Measurements from ENCODE around the gene ZNF439.
"Not testable (repeated sequence)": the region's sequence is repeated elsewhere in the genome, so short reads cannot be mapped to it uniquely, and the experiment has no call there.

Gene ZNF439

GRCh38 chr19:11848594-11849469 lies at the start of gene ZNF439:
TSS of gene ZNF439 (plus strand) at chr19:11848726. CDS start at chr19:11848868, 142 bp downstream.
- DNase-seq = peak; percentile 88

- no peak for DNase-seq
These were observed 42.0 kb upstream of the ZNF439 start for GRCh38 chr19:11806354-11807098.

GRCh38 chr19:11807099-11807380 lies 41.5 kb upstream of the ZNF439 start:
- DNase-seq = no peak

GRCh38 chr19:11813703-11814028 lies 34.9 kb upstream of the ZNF439 start:
- no peak for DNase-seq

- DNase-seq = peak; percentile 90
These were observed 34.4 kb upstream of the ZNF439 start, which contains the start of gene ZNF440 for GRCh38 chr19:11814029-11814699. TSS of gene ZNF440 (plus strand) at chr19:11814273. CDS start at chr19:11814448, 175 bp downstream.

GRCh38 chr19:11814700-11815035 lies 33.9 kb upstream of the ZNF439 start:
- DNase-seq = no peak

- DNase-seq = no peak
These were observed 26.9 kb upstream of the ZNF439 start for GRCh38 chr19:11821474-11822109.

- DNase-seq = not testable (repeated sequence)
These were observed 19.3 kb upstream of the ZNF439 start for GRCh38 chr19:11828957-11829876.

- no peak for DNase-seq
These were observed 16.1 kb upstream of the ZNF439 start for GRCh38 chr19:11832253-11832912.

GRCh38 chr19:11833541-11833940 lies 15.0 kb upstream of the ZNF439 start:
- DNase-seq = no peak

GRCh38 chr19:11835626-11836066 lies 12.9 kb upstream of the ZNF439 start:
- not testable (repeated sequence) for DNase-seq

- no peak for DNase-seq
These were observed 4.8 kb upstream of the ZNF439 start for GRCh38 chr19:11843722-11844121.

GRCh38 chr19:11847615-11848014 lies 911 bp upstream of the ZNF439 start:
- DNase-seq = not testable (repeated sequence)

- DNase-seq = no peak
These were observed 329 bp upstream of the ZNF439 start for GRCh38 chr19:11848200-11848593.

GRCh38 chr19:11850289-11850688 lies 1.8 kb downstream of the ZNF439 start:
- not testable (repeated sequence) for DNase-seq

- DNase-seq = no peak
These were observed 4.8 kb downstream of the ZNF439 start for GRCh38 chr19:11853358-11853757.

- DNase-seq = no peak
These were observed 8.2 kb downstream of the ZNF439 start for GRCh38 chr19:11856596-11857250.

- no peak for DNase-seq
These were observed 12.2 kb downstream of the ZNF439 start for GRCh38 chr19:11860721-11861120.

- DNase-seq = no peak
These were observed 12.8 kb downstream of the ZNF439 start for GRCh38 chr19:11861301-11861700.

GRCh38 chr19:11867766-11868165 lies 19.2 kb downstream of the ZNF439 start:
- not testable (repeated sequence) for DNase-seq

GRCh38 chr19:11868188-11868587 lies 19.7 kb downstream of the ZNF439 start:
- no peak for DNase-seq
